Kasumi-1 (cell line): Measurements from ENCODE around the gene NPTXR.

Experiments
- DNase-seq, 2 experiments: peaks; one replicate each; lab custom pipeline; 2025; lab: John Stamatoyannopoulos, UW

NPTXR gene

GRCh38 chr22:38850941-38851849 is 7.4 kb upstream of the NPTXR start:
- no peak for DNase-seq

- no peak for DNase-seq
Observed at GRCh38 chr22:38850399-38850798, 6.6 kb upstream of the NPTXR start.

GRCh38 chr22:38849811-38850210 is 6.0 kb upstream of the NPTXR start:
- DNase-seq: no peak

- DNase-seq: no peak
Observed at GRCh38 chr22:38846412-38846811, 2.6 kb upstream of the NPTXR start.

GRCh38 chr22:38845004-38845740 is 1.3 kb upstream of the NPTXR start:
- DNase-seq: no peak

- DNase-seq: no peak
Observed at GRCh38 chr22:38844315-38845003, 631 bp upstream of the NPTXR start.

- DNase-seq: peak; percentile 20 to 29
Observed at GRCh38 chr22:38843201-38843656, 599 bp downstream of the NPTXR start.

- DNase-seq: no peak
Observed at GRCh38 chr22:38842512-38843200, 1.2 kb downstream of the NPTXR start.

GRCh38 chr22:38841635-38842034 is 2.2 kb downstream of the NPTXR start:
- no peak for DNase-seq

GRCh38 chr22:38841211-38841610 is 2.6 kb downstream of the NPTXR start:
- no peak for DNase-seq

GRCh38 chr22:38840129-38840528 is 3.7 kb downstream of the NPTXR start:
- no peak for DNase-seq

- no peak for DNase-seq
Observed at GRCh38 chr22:38839686-38840085, 4.1 kb downstream of the NPTXR start.

- DNase-seq: no peak
Observed at GRCh38 chr22:38837414-38837928, 6.4 kb downstream of the NPTXR start.

- DNase-seq: no peak
Observed at GRCh38 chr22:38835888-38836301, 7.9 kb downstream of the NPTXR start.

GRCh38 chr22:38834991-38835390 is 8.8 kb downstream of the NPTXR start:
- no peak for DNase-seq

GRCh38 chr22:38834215-38834953 is 9.4 kb downstream of the NPTXR start:
- no peak for DNase-seq

- no peak for DNase-seq
Observed at GRCh38 chr22:38833061-38833460, 10.8 kb downstream of the NPTXR start.

GRCh38 chr22:38832005-38832978 is 11.5 kb downstream of the NPTXR start:
- no peak for DNase-seq

GRCh38 chr22:38831166-38831945 is 12.5 kb downstream of the NPTXR start:
- peak; percentile 48 to 55 for DNase-seq
